ENCODE results near the gene RGPD8.
"Not testable (repeated sequence)": the region's sequence is repeated elsewhere in the genome, so short reads cannot be mapped to it uniquely, and the experiment has no call there.

GRCh38 chr2:112432390-112432734 lies 1.1 kb downstream of the RGPD8 start:
- not testable (repeated sequence) for TF ChIP-seq SUZ12 (IDR thresholded peaks at IDR 0.05; ENCODE audit: low read depth, low read length); CBFB (CRISPR knock-in tag; IDR thresholded peaks at IDR 0.05); SRF (IDR thresholded peaks at IDR 0.05; ENCODE audit: low read depth, low read length); ZNF318 (CRISPR knock-in tag; IDR thresholded peaks at IDR 0.05); CTCF (CRISPR knock-in tag; IDR thresholded peaks at IDR 0.05)

Data from HepG2 (cell line).